ENCODE measurements around the gene CEP44. TPM values are rescaled to one million over a fixed set of nuclear protein-coding genes. Genes with fewer than 3 reads are reported as not detected.
A peak's percentile ranks its signal among the peaks of the same experiment; 100 is the strongest.
"Not testable (repeated sequence)": the region's sequence is repeated elsewhere in the genome, so short reads cannot be mapped to it uniquely, and the experiment has no call there.

CEP44 gene
- total RNA-seq: 18.2 and 20.3 TPM in 2 replicates

- Mint-ChIP-seq H3K9me3 (peaks cover 4% of the 10 kb centered on the region), H3K4me3 (peak within 1 kb of the TSS; percentile 100), H3K36me3 (ENCODE audit: low read depth) (peaks cover 22% of the 10 kb centered on the region), H3K27ac (peak within 1 kb of the TSS; percentile 99), H3K27me3 (no peaks in the 10 kb centered on the region), H3K4me1 (peaks cover 43% of the 10 kb centered on the region)
- peak; percentile 90 for DNase-seq
- intact Hi-C loops (cut with micrococcal nuclease): loop anchor here (1.0 to 5.0 kb wide), 3 partner anchors 76 to 951 kb away; partner anchors contain the start of genes HMGB2 and SAP30
Measured at GRCh38 chr4:174283507-174284471, at the start of gene CEP44, which contains the start of gene FBXO8. CEP44 (plus strand) TSS chr4:174283911; CDS start chr4:174299122, 15,211 bp downstream. FBXO8 (minus strand) TSS chr4:174283667; CDS start chr4:174263092, 20,575 bp downstream.

- H3K36me3 Mint-ChIP-seq (ENCODE audit: low read depth): peaks cover 3% of the 10 kb centered on the region
- no peak overlapping the region for H3K27ac Mint-ChIP-seq
- no peak overlapping the region for H3K4me3 Mint-ChIP-seq
- intact Hi-C loops (cut with micrococcal nuclease): no loop called here
- no peaks in the 10 kb centered on the region for H3K4me1 Mint-ChIP-seq
- no peaks in the 10 kb centered on the region for H3K9me3 Mint-ChIP-seq
- H3K27me3 Mint-ChIP-seq: no peaks in the 10 kb centered on the region
- no peak for DNase-seq
Measured at GRCh38 chr4:174236359-174236758, 47.4 kb upstream of the CEP44 start.

- DNase-seq: no peak
- intact Hi-C loops (cut with micrococcal nuclease): no loop called here
- Mint-ChIP-seq H3K4me3 (no peak overlapping the region), H3K36me3 (ENCODE audit: low read depth) (peaks cover 3% of the 10 kb centered on the region), H3K9me3 (no peaks in the 10 kb centered on the region), H3K27ac (no peak overlapping the region), H3K4me1 (no peaks in the 10 kb centered on the region), H3K27me3 (no peaks in the 10 kb centered on the region)
Measured at GRCh38 chr4:174241162-174241561, 42.5 kb upstream of the CEP44 start.

GRCh38 chr4:174244441-174244840, 39.3 kb upstream of the CEP44 start:
- H3K27me3 Mint-ChIP-seq: no peaks in the 10 kb centered on the region
- H3K9me3 Mint-ChIP-seq: no peaks in the 10 kb centered on the region
- intact Hi-C loops (cut with micrococcal nuclease): no loop called here
- H3K36me3 Mint-ChIP-seq (ENCODE audit: low read depth): no peaks in the 10 kb centered on the region
- no peak for DNase-seq
- no peak overlapping the region for H3K27ac Mint-ChIP-seq
- no peaks in the 10 kb centered on the region for H3K4me1 Mint-ChIP-seq
- no peak overlapping the region for H3K4me3 Mint-ChIP-seq

GRCh38 chr4:174245714-174246113, 38.0 kb upstream of the CEP44 start:
- Mint-ChIP-seq H3K36me3 (ENCODE audit: low read depth) (no peaks in the 10 kb centered on the region), H3K27me3 (no peaks in the 10 kb centered on the region), H3K27ac (no peak overlapping the region), H3K4me3 (no peak overlapping the region), H3K4me1 (no peaks in the 10 kb centered on the region), H3K9me3 (no peaks in the 10 kb centered on the region)
- intact Hi-C loops (cut with micrococcal nuclease): no loop called here
- no peak for DNase-seq

GRCh38 chr4:174248407-174248806, 35.3 kb upstream of the CEP44 start:
- intact Hi-C loops (cut with micrococcal nuclease): no loop called here
- Mint-ChIP-seq H3K36me3 (ENCODE audit: low read depth) (no peaks in the 10 kb centered on the region), H3K4me3 (no peak overlapping the region), H3K27me3 (no peaks in the 10 kb centered on the region), H3K27ac (no peak overlapping the region), H3K4me1 (peaks cover 2% of the 10 kb centered on the region), H3K9me3 (no peaks in the 10 kb centered on the region)
- no peak for DNase-seq

- Mint-ChIP-seq H3K4me3 (no peak overlapping the region), H3K4me1 (peaks cover 2% of the 10 kb centered on the region), H3K27ac (no peak overlapping the region), H3K27me3 (no peaks in the 10 kb centered on the region), H3K36me3 (ENCODE audit: low read depth) (no peaks in the 10 kb centered on the region), H3K9me3 (no peaks in the 10 kb centered on the region)
- no peak for DNase-seq
- intact Hi-C loops (cut with micrococcal nuclease): no loop called here
Measured at GRCh38 chr4:174252412-174252811, 31.3 kb upstream of the CEP44 start.

GRCh38 chr4:174254613-174255012, 29.1 kb upstream of the CEP44 start:
- Mint-ChIP-seq H3K9me3 (no peaks in the 10 kb centered on the region), H3K36me3 (ENCODE audit: low read depth) (no peaks in the 10 kb centered on the region), H3K4me1 (peaks cover 2% of the 10 kb centered on the region), H3K27me3 (no peaks in the 10 kb centered on the region), H3K4me3 (no peak overlapping the region), H3K27ac (no peak overlapping the region)
- no peak for DNase-seq
- intact Hi-C loops (cut with micrococcal nuclease): no loop called here

DNA sequence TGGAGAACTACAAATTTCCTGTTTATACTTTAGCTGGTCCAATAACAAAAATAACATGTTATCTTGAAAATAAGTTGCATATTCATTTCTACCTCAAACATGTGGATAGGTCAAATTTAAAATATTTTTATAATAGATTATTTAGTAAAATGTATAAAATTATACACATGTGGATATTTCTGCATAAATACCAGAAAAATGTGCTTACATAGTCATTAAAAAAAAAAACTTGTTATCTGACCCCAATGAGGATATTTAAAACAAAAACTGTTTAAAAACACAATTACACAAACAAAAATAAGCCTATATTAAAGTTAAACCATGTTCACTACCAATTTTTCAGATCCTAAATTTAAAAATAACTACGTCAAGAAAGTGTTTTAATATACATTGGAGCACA, 28.3 kb upstream of the CEP44 start:
- no peaks in the 10 kb centered on the region for H3K36me3 Mint-ChIP-seq (ENCODE audit: low read depth)
- intact Hi-C loops (cut with micrococcal nuclease): no loop called here

DNA sequence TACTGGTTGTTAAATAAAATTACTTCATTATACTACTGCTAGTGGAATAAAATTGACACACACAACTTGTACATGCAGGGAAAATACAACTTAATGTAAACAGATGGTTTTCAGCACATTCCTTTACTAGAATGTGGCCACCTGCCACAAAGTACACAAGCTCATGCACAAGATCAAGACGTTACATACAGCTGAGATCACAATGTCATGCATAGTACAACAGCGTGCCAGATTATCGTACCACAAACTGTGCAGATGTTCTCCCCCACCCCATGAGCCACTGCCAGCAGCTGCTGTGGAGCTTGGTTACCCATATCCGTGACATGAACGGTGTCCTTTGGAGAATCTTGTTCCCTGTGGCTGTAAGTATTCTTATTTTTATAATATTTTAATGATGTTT, 27.9 kb upstream of the CEP44 start:
- Mint-ChIP-seq H3K9me3 (no peaks in the 10 kb centered on the region), H3K36me3 (ENCODE audit: low read depth) (no peaks in the 10 kb centered on the region), H3K4me1 (peaks cover 2% of the 10 kb centered on the region), H3K4me3 (no peak overlapping the region), H3K27ac (no peak overlapping the region), H3K27me3 (no peaks in the 10 kb centered on the region)
- DNase-seq: no peak
- intact Hi-C loops (cut with micrococcal nuclease): no loop called here

More for the DNA sequence above, 28.3 kb upstream of the CEP44 start:
- Mint-ChIP-seq H3K4me1 (peaks cover 2% of the 10 kb centered on the region), H3K4me3 (no peak overlapping the region), H3K9me3 (no peaks in the 10 kb centered on the region), H3K27ac (no peak overlapping the region), H3K27me3 (no peaks in the 10 kb centered on the region)
- DNase-seq: no peak

DNA sequence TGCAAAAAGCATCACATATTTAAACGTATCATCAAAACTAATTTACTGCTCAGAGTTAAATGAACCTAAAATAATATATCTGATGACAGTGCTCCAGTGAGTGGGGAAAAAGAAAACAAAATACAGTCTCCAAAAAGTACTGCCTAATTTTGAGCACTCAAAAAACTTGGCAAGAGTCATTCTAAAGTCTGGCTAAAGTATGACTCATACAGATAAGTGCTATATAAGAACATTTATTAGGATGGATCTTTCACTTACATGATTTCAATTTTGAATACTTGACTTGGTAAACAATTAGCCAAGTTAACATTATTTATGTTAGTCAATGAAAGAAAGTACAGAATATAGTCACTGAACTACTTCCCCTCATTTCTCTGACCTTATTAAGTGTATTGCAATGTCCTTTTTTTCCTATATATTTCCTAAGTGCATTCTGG, 27.4 kb upstream of the CEP44 start:
- H3K9me3 Mint-ChIP-seq: no peaks in the 10 kb centered on the region

GRCh38 chr4:174259580-174259979, 24.1 kb upstream of the CEP44 start:
- Mint-ChIP-seq H3K4me1 (no peaks in the 10 kb centered on the region), H3K27me3 (no peaks in the 10 kb centered on the region), H3K4me3 (no peak overlapping the region), H3K27ac (no peak overlapping the region), H3K36me3 (ENCODE audit: low read depth) (peaks cover 5% of the 10 kb centered on the region), H3K9me3 (no peaks in the 10 kb centered on the region)
- no peak for DNase-seq
- intact Hi-C loops (cut with micrococcal nuclease): no loop called here

More for the DNA sequence above, 27.4 kb upstream of the CEP44 start:
- Mint-ChIP-seq H3K36me3 (ENCODE audit: low read depth) (no peaks in the 10 kb centered on the region), H3K27me3 (no peaks in the 10 kb centered on the region), H3K4me1 (peaks cover 2% of the 10 kb centered on the region), H3K27ac (no peak overlapping the region), H3K4me3 (no peak overlapping the region)
- intact Hi-C loops (cut with micrococcal nuclease): no loop called here
- DNase-seq: no peak

- Mint-ChIP-seq H3K9me3 (no peaks in the 10 kb centered on the region), H3K4me3 (no peak overlapping the region), H3K27me3 (no peaks in the 10 kb centered on the region), H3K36me3 (ENCODE audit: low read depth) (peaks cover 5% of the 10 kb centered on the region), H3K4me1 (no peaks in the 10 kb centered on the region), H3K27ac (no peak overlapping the region)
- no peak for DNase-seq
- intact Hi-C loops (cut with micrococcal nuclease): no loop called here
Measured at GRCh38 chr4:174260099-174260498, 23.6 kb upstream of the CEP44 start.

- H3K27me3 Mint-ChIP-seq; H3K4me3 Mint-ChIP-seq; H3K36me3 Mint-ChIP-seq (ENCODE audit: low read depth); H3K9me3 Mint-ChIP-seq; H3K27ac Mint-ChIP-seq; intact Hi-C loops (cut with micrococcal nuclease); H3K4me1 Mint-ChIP-seq; DNase-seq: not testable (repeated sequence)
Measured at GRCh38 chr4:174261432-174261831, 22.3 kb upstream of the CEP44 start.

Data from activated CD4-positive, alpha-beta T cell treated with anti-CD3 and anti-CD28 coated beads, Interleukin-2, amount 10 ng/mL, durations not matched to agents 24 days and 14 days (primary cell).